GM20000 (cell line): Measurements from ENCODE around the gene SLC9C1.

Source experiments
- DNase-seq: peaks from one replicate; pipeline ENCODE4 v3.0.0; 2012; ENCODE audit warnings: low spot score
- CTCF ChIP-seq: IDR thresholded peaks from 2 replicates; pipeline ENCODE4 v1.5.1; 2012; ENCODE audit warnings: mild to moderate bottlenecking, control low read depth; ENCODE audit errors: extremely low read depth, missing control alignments

Gene SLC9C1

DNA sequence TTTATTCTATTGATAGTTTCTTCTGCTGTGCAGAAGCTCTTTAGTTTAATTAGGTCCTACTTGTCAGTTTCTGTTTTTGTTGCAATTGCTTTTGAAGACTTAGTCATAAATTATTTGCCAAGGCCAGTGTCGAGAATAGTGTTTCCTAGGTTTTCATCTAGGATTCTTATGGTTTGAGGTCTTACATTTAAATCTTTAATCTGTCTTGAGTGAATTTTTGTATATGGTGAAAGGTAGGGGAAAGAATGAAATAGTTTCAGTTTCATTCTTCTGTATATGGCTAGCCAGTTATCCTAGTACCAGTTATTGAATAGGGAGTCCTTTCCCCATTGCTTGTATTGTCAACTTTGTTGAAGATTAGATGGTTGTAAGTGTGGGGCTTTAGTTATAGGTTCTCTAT is 150.3 kb downstream of the SLC9C1 start:
- DNase-seq = no peak
- TF ChIP-seq CTCF = no peak

- no peak for TF ChIP-seq CTCF
- no peak for DNase-seq
Measured at GRCh38 chr3:112143251-112143650, 150.8 kb downstream of the SLC9C1 start.

- no peak for TF ChIP-seq CTCF
- no peak for DNase-seq
Measured at GRCh38 chr3:112141293-112141692, 152.7 kb downstream of the SLC9C1 start.

DNA sequence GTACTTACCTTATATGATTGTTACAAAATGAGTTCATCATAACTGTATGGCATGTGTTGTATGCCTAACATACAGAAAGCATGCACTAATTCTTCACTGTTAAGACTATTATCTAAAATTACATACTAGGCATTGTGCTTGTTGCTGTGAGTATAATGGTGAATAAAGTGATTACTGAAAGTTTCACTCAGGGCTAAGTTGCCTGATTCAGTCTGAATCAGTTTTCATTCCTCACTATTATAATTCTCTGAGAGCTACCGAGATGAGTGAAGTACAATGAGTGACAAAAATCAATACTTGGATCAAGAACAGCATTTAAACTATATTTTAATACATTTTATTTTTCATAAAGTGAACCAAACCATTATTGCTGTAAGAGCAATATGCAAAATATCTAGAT is 153.4 kb downstream of the SLC9C1 start:
- no peak for DNase-seq

DNA sequence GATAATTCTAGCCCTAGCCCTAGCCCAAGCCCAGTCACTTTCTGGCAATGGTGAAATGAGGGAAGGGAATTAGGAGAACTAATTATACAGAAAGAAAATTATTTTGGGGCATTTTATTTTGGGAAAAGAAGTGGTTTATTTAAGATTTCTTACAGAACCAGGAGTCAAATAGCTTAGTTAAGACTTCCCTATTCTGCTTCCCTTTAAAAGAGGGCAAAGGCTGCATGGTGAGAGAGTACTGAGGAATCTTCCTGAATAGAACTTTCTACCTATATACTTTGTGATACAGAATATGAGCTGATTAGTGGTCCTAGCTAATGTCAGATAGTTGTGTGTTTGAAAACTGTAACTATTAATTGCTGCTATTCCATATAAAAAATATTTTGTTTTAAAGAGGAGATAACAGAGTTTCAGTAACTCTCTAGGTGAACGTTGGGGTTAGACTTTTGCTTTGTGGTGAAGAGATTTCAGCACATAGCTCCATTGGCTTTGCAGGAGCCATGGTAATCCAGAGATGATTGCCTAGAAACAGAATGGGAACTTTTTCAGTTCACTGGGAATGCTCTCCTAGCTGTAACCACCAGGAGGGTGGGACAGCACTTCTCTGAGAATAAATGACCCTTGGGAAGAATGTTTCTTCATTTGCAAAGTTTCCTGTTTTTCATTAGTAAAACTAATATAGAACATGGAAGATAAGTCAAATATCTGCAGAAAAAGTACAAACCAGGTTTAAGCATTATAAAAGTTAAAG is 155.6 kb downstream of the SLC9C1 start:
- no peak for DNase-seq
- TF ChIP-seq CTCF = no peak

More for the DNA sequence above, 153.4 kb downstream of the SLC9C1 start:
- TF ChIP-seq CTCF = no peak

- no peak for DNase-seq
Measured at GRCh38 chr3:112137781-112138180, 156.2 kb downstream of the SLC9C1 start.

More at GRCh38 chr3:112137781-112138180, 156.2 kb downstream of the SLC9C1 start:
- TF ChIP-seq CTCF = no peak
